BJ (cell line): ENCODE results near the gene ZKSCAN5. TPM values are rescaled to one million over a fixed set of nuclear protein-coding genes. Genes with fewer than 3 reads are reported as not detected.

Experiments used
- CTCF ChIA-PET: fragments of 350-600 bp; formaldehyde crosslinking; extraction: SDS; loops from one replicate; lab custom pipeline; 2021; ENCODE audit warnings: antibody characterized with exemption, inconsistent platforms; lab: Yijun Ruan, JAX
- POLR2A ChIA-PET: fragments of 300-600 bp; sonication (Branson Sonifier 250); formaldehyde crosslinking; extraction: SDS; loops from one replicate; lab custom pipeline; 2021; ENCODE audit warnings: antibody characterized with exemption; lab: Charles Lee
- DNase-seq: peaks from one replicate; pipeline ENCODE4 v3.0.0-alpha.2; 2011; ENCODE audit warnings: low read depth
- H3K27me3 ChIP-seq: 2 replicates; pipeline ENCODE4 v1.6.0; 2011; ENCODE audit warnings: low read length; ENCODE audit not compliant: control insufficient read depth, insufficient read depth
- H3K36me3 ChIP-seq: 2 replicates; pipeline ENCODE4 v1.5.1; 2011; ENCODE audit warnings: low read length; ENCODE audit not compliant: control insufficient read depth, insufficient read depth
- H3K4me3 ChIP-seq: 2 replicates; pipeline ENCODE4 v1.5.1; 2011; ENCODE audit warnings: low read depth, mild to moderate bottlenecking, control low read depth, low read length
- polyA plus RNA-seq: library from polyadenylated mRNA; depleted of rRNA; stranded (reverse); fragments of >200 nt; gene quantifications from 2 replicates; pipeline ENCODE4 v1.2.3, GENCODE V29; 2011
- TF ChIP-seq, protein P1 (sequence below): IDR thresholded peaks from 2 replicates; pipeline ENCODE4 v1.5.1; 2011; ENCODE audit warnings: low read depth, mild to moderate bottlenecking, control low read depth, inconsistent platforms, low read length, moderate library complexity; ENCODE audit not compliant: insufficient read depth

Gene ZKSCAN5
- polyA plus RNA-seq, 1 experiment, result 9.7 TPM

DNA sequence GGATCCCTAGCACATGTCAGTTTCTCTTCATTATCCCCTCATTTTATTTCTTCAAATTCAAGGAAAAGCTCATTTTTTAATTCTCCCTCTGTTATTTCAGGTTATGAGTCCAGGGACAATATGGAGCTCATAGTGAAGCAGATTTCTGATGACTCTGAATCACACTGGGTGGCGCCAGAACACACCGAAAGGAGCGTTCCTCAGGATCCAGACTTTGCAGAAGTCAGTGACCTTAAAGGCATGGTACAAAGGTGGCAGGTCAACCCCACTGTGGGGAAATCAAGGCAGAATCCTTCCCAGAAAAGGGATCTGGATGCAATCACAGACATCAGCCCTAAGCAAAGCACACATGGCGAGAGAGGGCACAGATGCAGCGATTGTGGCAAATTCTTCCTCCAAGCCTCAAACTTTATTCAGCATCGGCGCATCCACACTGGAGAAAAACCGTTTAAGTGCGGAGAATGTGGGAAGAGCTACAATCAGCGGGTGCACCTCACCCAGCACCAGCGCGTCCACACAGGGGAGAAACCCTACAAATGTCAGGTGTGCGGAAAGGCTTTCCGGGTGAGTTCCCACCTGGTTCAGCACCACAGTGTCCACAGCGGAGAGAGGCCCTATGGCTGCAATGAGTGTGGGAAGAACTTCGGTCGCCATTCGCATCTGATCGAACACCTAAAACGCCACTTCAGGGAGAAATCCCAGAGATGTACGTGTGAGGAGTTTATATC, 21.4 kb downstream of the ZKSCAN5 start:
- DNase-seq, result no peak
- no peaks in the 10 kb centered on the region for H3K27me3 ChIP-seq
- H3K4me3 ChIP-seq, result no peak overlapping the region
- TF ChIP-seq, protein P1, sequence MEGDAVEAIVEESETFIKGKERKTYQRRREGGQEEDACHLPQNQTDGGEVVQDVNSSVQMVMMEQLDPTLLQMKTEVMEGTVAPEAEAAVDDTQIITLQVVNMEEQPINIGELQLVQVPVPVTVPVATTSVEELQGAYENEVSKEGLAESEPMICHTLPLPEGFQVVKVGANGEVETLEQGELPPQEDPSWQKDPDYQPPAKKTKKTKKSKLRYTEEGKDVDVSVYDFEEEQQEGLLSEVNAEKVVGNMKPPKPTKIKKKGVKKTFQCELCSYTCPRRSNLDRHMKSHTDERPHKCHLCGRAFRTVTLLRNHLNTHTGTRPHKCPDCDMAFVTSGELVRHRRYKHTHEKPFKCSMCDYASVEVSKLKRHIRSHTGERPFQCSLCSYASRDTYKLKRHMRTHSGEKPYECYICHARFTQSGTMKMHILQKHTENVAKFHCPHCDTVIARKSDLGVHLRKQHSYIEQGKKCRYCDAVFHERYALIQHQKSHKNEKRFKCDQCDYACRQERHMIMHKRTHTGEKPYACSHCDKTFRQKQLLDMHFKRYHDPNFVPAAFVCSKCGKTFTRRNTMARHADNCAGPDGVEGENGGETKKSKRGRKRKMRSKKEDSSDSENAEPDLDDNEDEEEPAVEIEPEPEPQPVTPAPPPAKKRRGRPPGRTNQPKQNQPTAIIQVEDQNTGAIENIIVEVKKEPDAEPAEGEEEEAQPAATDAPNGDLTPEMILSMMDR, result peak; percentile 23; the same call in 1 of the 2 replicates
- ChIA-PET POLR2A (no interaction called here), CTCF (interaction anchor here (0.7 to 1.2 kb wide), 5 partner anchors 9 to 389 kb away, joined by 3 to 6 read pairs (median 3); no protein-coding TSS in a partner anchor)
- H3K36me3 ChIP-seq, result peaks cover 15% of the 10 kb centered on the region

DNA sequence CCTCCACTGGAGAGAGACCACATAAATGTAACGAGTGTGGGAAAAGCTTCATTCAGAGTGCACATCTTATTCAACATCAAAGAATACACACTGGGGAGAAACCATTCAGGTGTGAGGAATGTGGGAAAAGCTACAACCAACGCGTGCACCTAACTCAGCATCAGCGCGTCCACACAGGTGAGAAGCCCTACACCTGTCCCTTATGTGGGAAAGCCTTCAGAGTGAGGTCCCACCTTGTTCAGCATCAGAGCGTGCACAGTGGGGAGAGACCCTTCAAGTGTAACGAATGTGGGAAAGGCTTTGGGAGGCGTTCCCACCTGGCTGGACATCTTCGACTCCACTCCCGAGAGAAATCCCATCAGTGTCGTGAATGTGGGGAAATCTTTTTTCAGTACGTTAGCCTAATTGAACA, 26.9 kb downstream of the ZKSCAN5 start:
- peaks cover 18% of the 10 kb centered on the region for H3K36me3 ChIP-seq
- H3K4me3 ChIP-seq, result no peak overlapping the region
- TF ChIP-seq, protein P1, result no peak
- CTCF ChIA-PET, result no interaction called here
- H3K27me3 ChIP-seq, result no peaks in the 10 kb centered on the region
- POLR2A ChIA-PET, result no interaction called here
- no peak for DNase-seq

DNA sequence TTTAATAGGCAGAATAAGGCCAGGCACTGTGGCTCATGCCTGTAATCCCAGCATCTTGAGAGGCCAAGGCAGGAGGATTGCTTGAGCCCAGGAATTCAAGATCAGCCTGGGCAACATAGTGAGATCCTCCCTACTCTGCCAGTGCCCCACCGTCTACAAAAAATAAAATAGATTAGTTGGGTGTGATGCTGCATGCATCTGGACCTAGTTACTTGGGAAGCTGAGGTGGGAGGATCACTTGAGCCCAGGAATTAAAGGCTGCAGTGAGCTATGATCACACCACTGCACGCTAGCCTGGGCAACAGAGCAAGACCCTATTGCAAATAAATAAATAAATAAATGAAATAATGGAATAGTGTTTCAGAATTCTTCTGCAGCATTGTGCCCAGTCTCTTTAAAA, 31.2 kb downstream of the ZKSCAN5 start:
- no peak for DNase-seq
- ChIA-PET CTCF (interaction anchor here (1.2 kb wide), 1 partner anchor 10 kb away, joined by 3 read pairs; no protein-coding TSS in a partner anchor), POLR2A (no interaction called here)
- Histone ChIP-seq H3K27me3 (no peaks in the 10 kb centered on the region), H3K4me3 (no peak overlapping the region), H3K36me3 (peaks cover 12% of the 10 kb centered on the region)
- TF ChIP-seq, protein P1, result no peak

- 0 out of 2 replicates have a peak, but pooled peaks cover 1% of the 10 kb centered on the region for H3K36me3 ChIP-seq
- no peaks in the 10 kb centered on the region for H3K27me3 ChIP-seq
- DNase-seq, result no peak
- CTCF ChIA-PET, result interaction anchor here (1.2 kb wide), 1 partner anchor 28 kb away, joined by 3 read pairs; no protein-coding TSS in a partner anchor
- TF ChIP-seq, protein P1, result no peak
- no peak overlapping the region for H3K4me3 ChIP-seq
- POLR2A ChIA-PET, result no interaction called here
These were observed 34.9 kb downstream of the ZKSCAN5 start for GRCh38 chr7:99539213-99539811.

- ChIA-PET CTCF (interaction anchor here (1.2 kb wide), 1 partner anchor 30 kb away, joined by 3 read pairs; no protein-coding TSS in a partner anchor), POLR2A (no interaction called here)
- Histone ChIP-seq H3K36me3 (0 out of 2 replicates have a peak, but pooled peaks cover 3% of the 10 kb centered on the region), H3K27me3 (no peaks in the 10 kb centered on the region), H3K4me3 (no peak overlapping the region)
- DNase-seq, result no peak
- TF ChIP-seq, protein P1, result no peak
These were observed 36.1 kb downstream of the ZKSCAN5 start for GRCh38 chr7:99540542-99540941.
